ENCODE measurements around the gene MSMP. TPM values are rescaled to one million over a fixed set of nuclear protein-coding genes. Genes with fewer than 3 reads are reported as not detected.
A peak's percentile ranks its signal among the peaks of the same experiment; 100 is the strongest.

MSMP gene
- total and polyA plus RNA-seq, 9 of the 15 experiments (the other 6 are each of a cell fraction or from before 2014, with no cell fraction given), result 0.60 TPM; not detected in 8

GRCh38 chr9:35728041-35728971 lies 25.8 kb downstream of the MSMP start (continued):
- TF ChIP-seq, protein P1, sequence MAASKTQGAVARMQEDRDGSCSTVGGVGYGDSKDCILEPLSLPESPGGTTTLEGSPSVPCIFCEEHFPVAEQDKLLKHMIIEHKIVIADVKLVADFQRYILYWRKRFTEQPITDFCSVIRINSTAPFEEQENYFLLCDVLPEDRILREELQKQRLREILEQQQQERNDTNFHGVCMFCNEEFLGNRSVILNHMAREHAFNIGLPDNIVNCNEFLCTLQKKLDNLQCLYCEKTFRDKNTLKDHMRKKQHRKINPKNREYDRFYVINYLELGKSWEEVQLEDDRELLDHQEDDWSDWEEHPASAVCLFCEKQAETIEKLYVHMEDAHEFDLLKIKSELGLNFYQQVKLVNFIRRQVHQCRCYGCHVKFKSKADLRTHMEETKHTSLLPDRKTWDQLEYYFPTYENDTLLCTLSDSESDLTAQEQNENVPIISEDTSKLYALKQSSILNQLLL (CRISPR knock-in tag; IDR thresholded peaks at IDR 0.05; ENCODE audit: borderline replicate concordance), result no peak

GRCh38 chr9:35727676-35728040 lies 26.4 kb downstream of the MSMP start:
- DNase-seq (ENCODE audit: extremely low read depth in 1 of 4, low spot score in 3 of 4) (peak; percentile 44 to 82 (median 52)), FAIRE-seq (peak; percentile 83), ATAC-seq (no peak)
- in situ Hi-C loops (cut with MboI) (no loop called here), intact Hi-C loops (cut with micrococcal nuclease) (loop anchor here (2.0 kb wide), 1 partner anchor 31 kb away; no protein-coding TSS in a partner anchor)
- 0% methylated on average over 5 of the region's 5 CpGs for WGBS (ENCODE audit: insufficient coverage, low coverage, missing lambda C conversion rate)
- H3K4me3 ChIP-seq, result peak overlapping the region; percentile 85
- H3K4me2 ChIP-seq (ENCODE audit: insufficient read depth, low read length), result peak overlapping the region; percentile 94
- BruUV-seq (replicated peaks), result no TSS peak
- H3K27me3 ChIP-seq (ENCODE audit: control insufficient read depth in 2 of 2, insufficient read depth in 2 of 2, low read length in 2 of 2), result no peaks in the 10 kb centered on the region
- peaks cover 8% of the 10 kb centered on the region for H3K9me1 ChIP-seq (ENCODE audit: control insufficient read depth, insufficient read depth, low read length)
- peak overlapping the region; percentile 85 to 87 for H3K9ac ChIP-seq (ENCODE audit: insufficient read depth in 1 of 2, low read depth in 2 of 2, low read length in 2 of 2)
- H3K79me2 ChIP-seq (ENCODE audit: control insufficient read depth, insufficient read depth, low read length), result peaks cover 68% of the 10 kb centered on the region
- H3K36me3 ChIP-seq (ENCODE audit: control insufficient read depth, insufficient read depth, low read length), result peaks cover 59% of the 10 kb centered on the region
- H3K4me1 ChIP-seq (replicated peaks in 1 of 2; ENCODE audit: control insufficient read depth in 2 of 2, insufficient read depth in 2 of 2, low read length in 2 of 2), result peaks cover 36 to 37% of the 10 kb centered on the region in 2 experiments
- peaks cover 9% of the 10 kb centered on the region; the same call in 1 of the 2 replicates for H4K20me1 ChIP-seq (replicated peaks; ENCODE audit: control insufficient read depth, insufficient read depth, low read length)
- ChIA-PET CTCF (ENCODE audit: low intra/inter-chr PET ratio) (no interaction called here), POLR2A (interaction anchor here (0.7 to 3.0 kb wide), 14 partner anchors 10 to 119 kb away, joined by 3 to 21 read pairs (median 4); partner anchors contain the start of genes GBA2 and RGP1)
- H2AFZ ChIP-seq (ENCODE audit: low read depth, low read length), result no peak overlapping the region
- H3K27ac ChIP-seq (ENCODE audit: extremely low read depth, low read depth, low read length), result peak overlapping the region; percentile 97
- H3K9me3 ChIP-seq (replicated peaks; ENCODE audit: control insufficient read depth, insufficient read depth, low read depth, low read length), result no peaks in the 10 kb centered on the region
- TF ChIP-seq TAL1 (IDR thresholded peaks at IDR 0.05) (peak; percentile 38; the same call in 1 of the 2 replicates), PRPF4 (IDR thresholded peaks at IDR 0.05; ENCODE audit: insufficient read depth, low read depth, low read length, poor library complexity, severe bottlenecking) (no peak), ZC3H8 (IDR thresholded peaks at IDR 0.05) (no peak), CBFA2T3 (IDR thresholded peaks at IDR 0.05) (peak; percentile 79), MCM3 (IDR thresholded peaks at IDR 0.05) (no peak), IRF9 (tag; IDR thresholded peaks at IDR 0.05) (no peak), NR2C2 (CRISPR knock-in tag; IDR thresholded peaks at IDR 0.05) (no peak), NR2C2 (tag; IDR thresholded peaks at IDR 0.05) (no peak), STAT5A (IDR thresholded peaks at IDR 0.05; ENCODE audit: borderline replicate concordance, low read length) (no peak), RAD21 (CRISPR knock-in tag; conservative IDR thresholded peaks at IDR 0.05 in 1 of 2, IDR thresholded peaks at IDR 0.05 in 1 of 2) (no peak), DPF2 (IDR thresholded peaks at IDR 0.05) (peak; percentile 61; the same call in 1 of the 2 replicates), ZFX (CRISPR knock-in tag; IDR thresholded peaks at IDR 0.05) (no peak), ZNF518B (CRISPR knock-in tag; IDR thresholded peaks at IDR 0.05) (no peak), NFIC (IDR thresholded peaks at IDR 0.05) (0 out of 2 replicates have a peak, but pooled peaks have one; percentile 21)

Data from K562 (cell line).